Colonic mucosa (tissue), 4 donors: ENCODE data around the gene TMEM259. TPM values are rescaled to one million over a fixed set of nuclear protein-coding genes. Genes with fewer than 3 reads are reported as not detected.

Source experiments
- DNase-seq: peaks from one replicate; pipeline ENCODE4 v3.0.0-alpha.2; 2020
- H3K27ac ChIP-seq: fragments of 200-600 bp; one replicate; pipeline ENCODE4 v1.8.0; 2021
- H3K27me3 ChIP-seq: fragments of 200-600 bp; one replicate; pipeline ENCODE4 v1.8.0; 2021
- H3K36me3 ChIP-seq: fragments of 200-600 bp; one replicate; pipeline ENCODE4 v1.8.0; 2021
- H3K4me1 ChIP-seq: fragments of 200-600 bp; one replicate; pipeline ENCODE4 v1.8.0; 2021; ENCODE audit warnings: mild to moderate bottlenecking
- H3K4me3 ChIP-seq: fragments of 200-600 bp; one replicate; pipeline ENCODE4 v1.8.0; 2021
- H3K9ac ChIP-seq, 2 donors: one replicate each; pipeline ENCODE4 v1.7.0; 2013; ENCODE audit warnings: control low read depth in 2 of 2, low read depth in 2 of 2, low read length in 2 of 2
- H3K9me3 ChIP-seq: fragments of 200-600 bp; one replicate; pipeline ENCODE4 v1.8.0; 2021
- CTCF ChIP-seq: fragments of 200-600 bp; IDR thresholded peaks from one replicate; pipeline ENCODE4 v1.8.0; 2022; ENCODE audit warnings: antibody characterized with exemption, mild to moderate bottlenecking
- intact Hi-C: fragments of 100-400 bp; cut with DNase I; formaldehyde crosslinking; loops from one replicate; pipeline ENCODE4 v1.14.1; 2022
- total RNA-seq, 2 donors: library from RNA; stranded (reverse); fragmentation: NEBNext Ultra II Directional in 1 of 2; extraction: Animal tissue kit (Norgen Biotek cat#: 25700) in 1 of 2; gene quantifications; one replicate each; pipeline ENCODE4 v1.2.1, GENCODE V29; 2021
- donor health status: healthy.
- donor health status: DM: no; HTN: no; CAD: no.
- donor health status: DM: no; HTN: no; CAD: no.

The TMEM259 gene
- total RNA-seq, 2 donors from 2014 or later: 170 to 235 TPM

GRCh38 chr19:1066748-1067340 is 45.9 kb upstream of the TMEM259 start, which contains the start of gene ARHGAP45:
TSS of gene ARHGAP45 (plus strand) at chr19:1067167. CDS start at chr19:1067406, 239 bp downstream.
- H3K27ac ChIP-seq: peak within 1 kb of the TSS; percentile 74
- no peaks in the 10 kb centered on the region for H3K36me3 ChIP-seq
- peak within 1 kb of the TSS; percentile 54 to 63 for H3K9ac ChIP-seq
- peaks cover 28% of the 10 kb centered on the region for H3K4me1 ChIP-seq
- H3K9me3 ChIP-seq: no peaks in the 10 kb centered on the region
- H3K27me3 ChIP-seq: peaks cover 35% of the 10 kb centered on the region
- H3K4me3 ChIP-seq: peak within 1 kb of the TSS; percentile 35
- intact Hi-C loops: no loop called here
- peak; percentile 54 for DNase-seq
- TF ChIP-seq CTCF: no peak

- H3K4me3 ChIP-seq: peak overlapping the region; percentile 35
- peaks cover 30% of the 10 kb centered on the region for H3K27me3 ChIP-seq
- H3K36me3 ChIP-seq: no peaks in the 10 kb centered on the region
- no peak for TF ChIP-seq CTCF
- H3K27ac ChIP-seq: peak overlapping the region; percentile 74
- peaks cover 28% of the 10 kb centered on the region for H3K4me1 ChIP-seq
- peak; percentile 37 for DNase-seq
- H3K9ac ChIP-seq: peak overlapping the region; percentile 54 to 63
- H3K9me3 ChIP-seq: no peaks in the 10 kb centered on the region
- intact Hi-C loops: no loop called here
Measured at GRCh38 chr19:1066251-1066747, 45.4 kb upstream of the TMEM259 start.

GRCh38 chr19:1065606-1066109 is 44.7 kb upstream of the TMEM259 start:
- H3K27me3 ChIP-seq: peaks cover 24% of the 10 kb centered on the region
- H3K9ac ChIP-seq: peak overlapping the region; percentile 32 to 39
- peak; percentile 78 for DNase-seq
- H3K4me1 ChIP-seq: peaks cover 28% of the 10 kb centered on the region
- TF ChIP-seq CTCF: no peak
- peak overlapping the region; percentile 1 for H3K4me3 ChIP-seq
- peak overlapping the region; percentile 40 for H3K27ac ChIP-seq
- H3K9me3 ChIP-seq: no peaks in the 10 kb centered on the region
- intact Hi-C loops: no loop called here
- no peaks in the 10 kb centered on the region for H3K36me3 ChIP-seq

GRCh38 chr19:1064661-1065605 is 44.0 kb upstream of the TMEM259 start:
- Histone ChIP-seq H3K27me3 (peaks cover 16% of the 10 kb centered on the region), H3K9ac (peak overlapping the region; percentile 32 to 50), H3K27ac (peak overlapping the region; percentile 40), H3K9me3 (no peaks in the 10 kb centered on the region), H3K4me1 (peaks cover 28% of the 10 kb centered on the region), H3K4me3 (peak overlapping the region; percentile 1), H3K36me3 (no peaks in the 10 kb centered on the region)
- TF ChIP-seq CTCF: peak; percentile 89
- DNase-seq: peak; percentile 73
- intact Hi-C loops: no loop called here

GRCh38 chr19:1063909-1064660 is 43.2 kb upstream of the TMEM259 start:
- Histone ChIP-seq H3K27me3 (peaks cover 13% of the 10 kb centered on the region), H3K9me3 (no peaks in the 10 kb centered on the region), H3K4me3 (no peak overlapping the region), H3K9ac (no peak overlapping the region), H3K27ac (no peak overlapping the region), H3K36me3 (no peaks in the 10 kb centered on the region), H3K4me1 (peaks cover 25% of the 10 kb centered on the region)
- intact Hi-C loops: no loop called here
- no peak for TF ChIP-seq CTCF
- peak; percentile 35 for DNase-seq
